K562 (cell line): ENCODE measurements around the gene IQGAP3. TPM values are rescaled to one million over a fixed set of nuclear protein-coding genes. Genes with fewer than 3 reads are reported as not detected.

Source experiments
- ATAC-seq: fragments of 200-7000 bp; cut with Tn5 transposase; 3 replicates; pipeline ENCODE4 v1.9.1; 2020; ENCODE audit warnings: moderate library complexity
- BruUV-seq: library from RNA; stranded (reverse); fragments of 400-500 nt; replicated peaks from 2 replicates; lab custom pipeline; 2021; lab: Mats Ljungman, UMichigan
- CTCF ChIA-PET: fragments of 300-600 bp; formaldehyde crosslinking; extraction: SDS; loops from one replicate; lab custom pipeline; 2021; ENCODE audit warnings: low intra/inter-chr PET ratio; lab: Yijun Ruan, JAX
- POLR2A ChIA-PET: fragments of 300-600, 350-650 bp; sonication (Branson Sonifier 250); formaldehyde crosslinking; extraction: SDS; loops from one replicate; lab custom pipeline; 2021; ENCODE audit warnings: antibody characterized with exemption, inconsistent platforms; lab: Yijun Ruan, JAX
- DNase-seq, 4 experiments: peaks; one replicate each; pipeline versions ENCODE4 v3.0.0 to v3.0.0-alpha.2; 2011 to 2018; ENCODE audit warnings: low spot score in 3 of 4, mixed read lengths in 3 of 4; ENCODE audit errors: extremely low read depth in 1 of 4
- FAIRE-seq: peaks from 2 replicates; lab custom pipeline; 2011; peaks lifted over from hg19 to GRCh38; lab: Jason Lieb, UNC
- H2AFZ ChIP-seq: 2 replicates; pipeline ENCODE4 v1.6.0; 2011; ENCODE audit warnings: low read depth, low read length, control low read depth, inconsistent platforms
- H3K27ac ChIP-seq: fragments of 200-600 bp; 3 replicates; pipeline ENCODE4 v1.8.0; 2011; ENCODE audit warnings: low read depth, mild to moderate bottlenecking, control low read depth, inconsistent platforms, low read length, moderate library complexity, mixed read lengths; ENCODE audit errors: extremely low read depth
- H3K27me3 ChIP-seq, 2 experiments: fragments of 300-600 bp in 1 of 2; 2 replicates in 1 of 2; 3 replicates in 1 of 2; pipeline versions ENCODE4 v1.6.0 to v1.8.0; 2011; ENCODE audit warnings: inconsistent platforms in 2 of 2, low read length in 2 of 2, mild to moderate bottlenecking in 1 of 2, mixed read lengths in 1 of 2, moderate library complexity in 1 of 2; ENCODE audit not compliant: control insufficient read depth in 2 of 2, insufficient read depth in 2 of 2
- H3K36me3 ChIP-seq: fragments of 300-600 bp; 3 replicates; pipeline ENCODE4 v1.8.0; 2011; ENCODE audit warnings: mild to moderate bottlenecking, low read length, inconsistent platforms; ENCODE audit not compliant: control insufficient read depth, insufficient read depth
- H3K4me1 ChIP-seq, 2 experiments: fragments of 200-600 bp in 1 of 2; replicated peaks in 1 of 2; 2 replicates in 1 of 2; 3 replicates in 1 of 2; pipeline versions ENCODE4 v1.5.1 to v1.8.0; 2011; ENCODE audit warnings: inconsistent platforms in 2 of 2, low read length in 2 of 2, mild to moderate bottlenecking in 1 of 2, mixed read lengths in 1 of 2, moderate library complexity in 1 of 2; ENCODE audit not compliant: control insufficient read depth in 2 of 2, insufficient read depth in 2 of 2
- H3K4me2 ChIP-seq: 2 replicates; pipeline ENCODE4 v1.6.1; 2011; ENCODE audit warnings: low read length, control low read depth, inconsistent platforms, mixed read lengths; ENCODE audit not compliant: insufficient read depth
- H3K4me3 ChIP-seq: fragments of 200-600 bp; sonication (generic), shearing (Covaris generic); 2 replicates; pipeline ENCODE4 v1.5.1; 2016; ENCODE audit warnings: control low read depth, inconsistent platforms
- H3K79me2 ChIP-seq: fragments of 200-600 bp; 3 replicates; pipeline ENCODE4 v1.8.0; 2011; ENCODE audit warnings: low read length, inconsistent platforms; ENCODE audit not compliant: control insufficient read depth, insufficient read depth
- H3K9ac ChIP-seq, 2 experiments: 2 replicates each; pipeline versions ENCODE4 v1.6.0 to v1.6.1; 2011; ENCODE audit warnings: low read depth in 2 of 2, low read length in 2 of 2, control low read depth in 1 of 2, inconsistent platforms in 1 of 2, mild to moderate bottlenecking in 1 of 2, mixed read lengths in 1 of 2; ENCODE audit not compliant: insufficient read depth in 1 of 2
- H3K9me1 ChIP-seq: one replicate; pipeline ENCODE4 v1.6.0; 2011; ENCODE audit warnings: inconsistent platforms, mild to moderate bottlenecking, low read length, moderate library complexity; ENCODE audit not compliant: control insufficient read depth, insufficient read depth
- H3K9me3 ChIP-seq: replicated peaks from 2 replicates; pipeline ENCODE4 v1.5.1; 2011; ENCODE audit warnings: low read depth, low read length, inconsistent platforms; ENCODE audit not compliant: control insufficient read depth, insufficient read depth
- H4K20me1 ChIP-seq: replicated peaks from 2 replicates; pipeline ENCODE4 v1.6.1; 2011; ENCODE audit warnings: low read length, inconsistent platforms, mixed read lengths; ENCODE audit not compliant: control insufficient read depth, insufficient read depth
- ATF1 ChIP-seq, 2 experiments: fragments of 450-650 bp in 1 of 2; IDR thresholded peaks; 2 replicates each; pipeline ENCODE4 v1.6.1; 2016; ENCODE audit warnings: missing compliant biosample characterization in 1 of 2, missing genetic modification characterization in 1 of 2
- CBX1 ChIP-seq: sonication (generic); IDR thresholded peaks from 2 replicates; pipeline ENCODE4 v1.6.1; 2016; ENCODE audit warnings: antibody characterized with exemption, low read depth, mild to moderate bottlenecking
- EWSR1 ChIP-seq: fragments of 450-650 bp; IDR thresholded peaks from 2 replicates; pipeline ENCODE4 v1.6.1; 2018; ENCODE audit warnings: borderline replicate concordance, mild to moderate bottlenecking, low read depth, moderate library complexity; ENCODE audit not compliant: partially characterized antibody
- MEF2D ChIP-seq: conservative IDR thresholded peaks from 2 replicates; pipeline ENCODE4 v1.6.1; 2016; ENCODE audit warnings: low read depth, missing genetic modification characterization, missing compliant biosample characterization
- PRDM10 ChIP-seq: fragments of 450-650 bp; IDR thresholded peaks from 2 replicates; pipeline ENCODE4 v1.6.1; 2018; ENCODE audit not compliant: partially characterized antibody
- RCOR1 ChIP-seq, 2 experiments: IDR thresholded peaks; 2 replicates each; pipeline ENCODE4 v1.6.1; 2012; ENCODE audit warnings: low read depth in 2 of 2, low read length in 2 of 2, borderline replicate concordance in 1 of 2, improper control_type of control experiment in 1 of 2
- TEAD2 ChIP-seq: fragments of 450-650 bp; IDR thresholded peaks from 2 replicates; pipeline ENCODE4 v1.6.1; 2016; ENCODE audit warnings: missing genetic modification characterization, control low read depth, missing compliant biosample characterization
- ZNF23 ChIP-seq: fragments of 250-450 bp; sonication (Bioruptor Pico); IDR thresholded peaks from 2 replicates; pipeline ENCODE4 v1.4.0; 2020; ENCODE audit warnings: mild to moderate bottlenecking
- ZNF584 ChIP-seq: fragments of 200-800 bp; sonication (Bioruptor generic); IDR thresholded peaks from 2 replicates; pipeline ENCODE4 v1.6.1; 2016; ENCODE audit warnings: low read depth, mild to moderate bottlenecking, missing genetic modification characterization, missing compliant biosample characterization
- ZNF785 ChIP-seq: fragments of 250-450 bp; sonication (Bioruptor Pico); IDR thresholded peaks from 2 replicates; pipeline ENCODE4 v1.4.0; 2020; ENCODE audit warnings: mild to moderate bottlenecking
- WGBS: fragments of 100-300 bp; shearing (Covaris generic); methylation state at CpG from one replicate; pipeline ENCODE4 v1.1.6; 2016; ENCODE audit warnings: low coverage, mixed read lengths; ENCODE audit not compliant: insufficient coverage; ENCODE audit errors: missing lambda C conversion rate; 5-methylcytosine and 5-hydroxymethylcytosine counted together
- in situ Hi-C: fragments of 300-500 bp; cut with MboI; formaldehyde crosslinking; loops from 4 replicates; pipeline ENCODE4 v1.15.0; 2018; ENCODE audit warnings: inconsistent platforms, mixed read lengths
- intact Hi-C: fragments of 100-400 bp; cut with micrococcal nuclease; formaldehyde crosslinking; loops from 2 replicates; pipeline ENCODE4 v1.14.2; 2022
- polyA plus RNA-seq, 8 experiments: library from polyadenylated mRNA; depleted of rRNA in 4 of 8; stranded (reverse) in 5 of 8; unstranded in 3 of 8; fragments of >200 nt; fragmentation: Nextera tagmentation in 2 of 8; fragmentation: Illumina TruSeq in 1 of 8; extraction: Ambion mirVana in 2 of 8; extraction: Trizol in 1 of 8; gene quantifications; 2 replicates each; pipeline versions ENCODE4 v1.2.1 to v1.2.3, GENCODE V29; 2011 to 2014; ENCODE audit warnings: inconsistent platforms in 1 of 8, missing spikeins in 1 of 8
- total RNA-seq, 7 experiments: library from RNA; depleted of rRNA in 6 of 7; stranded (reverse); fragments of >200 nt in 6 of 7; fragmentation: Illumina TruSeq in 2 of 7; extraction: Trizol in 2 of 7; gene quantifications; 2 replicates each; pipeline versions ENCODE4 v1.2.1 to v1.2.3, GENCODE V29; 2011 to 2021; ENCODE audit warnings: low replicate concordance in 1 of 7
- TF ChIP-seq, protein P1 (sequence below): IDR thresholded peaks from 3 replicates; pipeline ENCODE4 v1.6.1; 2011; ENCODE audit warnings: borderline replicate concordance, mild to moderate bottlenecking, moderate library complexity; ENCODE audit not compliant: insufficient read length; ENCODE audit errors: extremely low read depth
- TF ChIP-seq, protein P2 (sequence below): fragments of 450-650 bp; IDR thresholded peaks from 2 replicates; pipeline ENCODE4 v1.6.1; 2017; ENCODE audit warnings: mild to moderate bottlenecking, moderate library complexity

Gene IQGAP3
- total and polyA plus RNA-seq, 9 of the 15 experiments (the other 6 are each of a cell fraction or from before 2014, with no cell fraction given): 1.4 to 16.6 (median 11.9) TPM

DNA sequence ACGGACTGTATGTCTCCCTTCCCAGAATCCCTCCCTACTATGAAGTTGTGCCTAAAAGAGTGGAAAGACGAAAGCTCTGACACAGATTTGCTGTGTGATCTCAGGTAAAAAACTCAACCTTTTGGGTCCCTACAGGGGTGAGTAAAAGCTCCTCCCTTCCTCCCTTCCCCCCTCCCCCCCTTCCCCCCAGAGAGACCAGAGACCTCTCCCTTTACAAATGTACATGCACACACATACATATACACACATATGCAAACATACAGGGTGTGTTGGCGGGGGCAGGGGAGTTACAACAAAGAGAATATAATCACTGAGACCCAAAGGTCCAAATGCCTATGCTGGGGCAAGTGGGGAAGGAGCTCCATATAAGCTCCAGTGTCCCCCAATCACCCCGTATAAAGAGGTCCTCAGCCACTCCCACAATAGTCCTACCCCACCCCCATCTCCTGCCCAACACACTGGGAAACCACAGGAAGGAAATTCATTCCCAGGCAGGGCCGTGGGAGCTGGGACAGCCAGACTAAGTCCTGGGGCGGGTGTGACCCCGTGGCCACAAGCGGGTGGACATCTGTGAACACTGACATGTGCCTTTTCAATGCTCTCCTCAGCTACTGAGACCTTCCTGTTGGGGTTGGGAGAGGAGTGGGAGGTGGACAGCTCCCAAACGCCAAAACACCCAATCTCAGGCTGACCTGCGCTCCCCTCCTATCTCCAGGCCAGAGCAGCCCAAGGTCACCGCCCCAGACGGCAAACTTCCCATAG is 73.8 kb downstream of the IQGAP3 start:
- Histone ChIP-seq H3K27me3 (no peaks in the 10 kb centered on the region; a peak in 1 of 5 replicates), H3K4me3 (peak overlapping the region; percentile 71), H3K27ac (peak overlapping the region; percentile 39; the same call in 2 of the 3 replicates), H3K9ac (peak overlapping the region; percentile 52 to 96), H3K36me3 (peaks cover 10% of the 10 kb centered on the region; the same call in 2 of the 3 replicates), H3K4me1 (peaks cover 74 to 76% of the 10 kb centered on the region in 2 experiments), H3K79me2 (peaks cover 69% of the 10 kb centered on the region), H3K9me3 (no peaks in the 10 kb centered on the region), H4K20me1 (peaks cover 38% of the 10 kb centered on the region), H2AFZ (no peak overlapping the region), H3K4me2 (peak overlapping the region; percentile 74), H3K9me1 (peaks cover 12% of the 10 kb centered on the region)
- ChIA-PET POLR2A (interaction anchor here (0.6 to 6.6 kb wide), 11 partner anchors 9 to 237 kb away, joined by 3 to 62 read pairs (median 3); no protein-coding TSS in a partner anchor), CTCF (no interaction called here)
- ATAC-seq (peak; percentile 1; the same call in 2 of the 3 replicates), DNase-seq (peak in 2 of 4 experiments; percentile 41 to 62), FAIRE-seq (peak; percentile 78)
- WGBS: 16% methylated on average over 12 of the region's 12 CpGs
- intact Hi-C loops (no loop called here), in situ Hi-C loops (no loop called here)
- no TSS peak for BruUV-seq
- TF ChIP-seq PRDM10 (peak; percentile 58), ATF1 (CRISPR knock-in tag; IDR thresholded peaks at IDR 0.05) (no peak), ATF1 (tag; IDR thresholded peaks at IDR 0.05) (no peak), RCOR1 (IDR thresholded peaks at IDR 0.05; ENCODE audit: borderline replicate concordance in 1 of 2, low read depth in 2 of 2, low read length in 2 of 2) (peak in 1 of 2 experiments; percentile 36; a peak in 1 of 4 replicates), EWSR1 (no peak), TEAD2 (tag) (no peak), ZNF23 (CRISPR knock-in tag) (no peak), MEF2D (tag) (no peak), ZNF584 (no peak), CBX1 (no peak), ZNF785 (CRISPR knock-in tag) (no peak)
- TF ChIP-seq, protein P1, sequence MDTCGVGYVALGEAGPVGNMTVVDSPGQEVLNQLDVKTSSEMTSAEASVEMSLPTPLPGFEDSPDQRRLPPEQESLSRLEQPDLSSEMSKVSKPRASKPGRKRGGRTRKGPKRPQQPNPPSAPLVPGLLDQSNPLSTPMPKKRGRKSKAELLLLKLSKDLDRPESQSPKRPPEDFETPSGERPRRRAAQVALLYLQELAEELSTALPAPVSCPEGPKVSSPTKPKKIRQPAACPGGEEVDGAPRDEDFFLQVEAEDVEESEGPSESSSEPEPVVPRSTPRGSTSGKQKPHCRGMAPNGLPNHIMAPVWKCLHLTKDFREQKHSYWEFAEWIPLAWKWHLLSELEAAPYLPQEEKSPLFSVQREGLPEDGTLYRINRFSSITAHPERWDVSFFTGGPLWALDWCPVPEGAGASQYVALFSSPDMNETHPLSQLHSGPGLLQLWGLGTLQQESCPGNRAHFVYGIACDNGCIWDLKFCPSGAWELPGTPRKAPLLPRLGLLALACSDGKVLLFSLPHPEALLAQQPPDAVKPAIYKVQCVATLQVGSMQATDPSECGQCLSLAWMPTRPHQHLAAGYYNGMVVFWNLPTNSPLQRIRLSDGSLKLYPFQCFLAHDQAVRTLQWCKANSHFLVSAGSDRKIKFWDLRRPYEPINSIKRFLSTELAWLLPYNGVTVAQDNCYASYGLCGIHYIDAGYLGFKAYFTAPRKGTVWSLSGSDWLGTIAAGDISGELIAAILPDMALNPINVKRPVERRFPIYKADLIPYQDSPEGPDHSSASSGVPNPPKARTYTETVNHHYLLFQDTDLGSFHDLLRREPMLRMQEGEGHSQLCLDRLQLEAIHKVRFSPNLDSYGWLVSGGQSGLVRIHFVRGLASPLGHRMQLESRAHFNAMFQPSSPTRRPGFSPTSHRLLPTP: no peak
- TF ChIP-seq, protein P2, sequence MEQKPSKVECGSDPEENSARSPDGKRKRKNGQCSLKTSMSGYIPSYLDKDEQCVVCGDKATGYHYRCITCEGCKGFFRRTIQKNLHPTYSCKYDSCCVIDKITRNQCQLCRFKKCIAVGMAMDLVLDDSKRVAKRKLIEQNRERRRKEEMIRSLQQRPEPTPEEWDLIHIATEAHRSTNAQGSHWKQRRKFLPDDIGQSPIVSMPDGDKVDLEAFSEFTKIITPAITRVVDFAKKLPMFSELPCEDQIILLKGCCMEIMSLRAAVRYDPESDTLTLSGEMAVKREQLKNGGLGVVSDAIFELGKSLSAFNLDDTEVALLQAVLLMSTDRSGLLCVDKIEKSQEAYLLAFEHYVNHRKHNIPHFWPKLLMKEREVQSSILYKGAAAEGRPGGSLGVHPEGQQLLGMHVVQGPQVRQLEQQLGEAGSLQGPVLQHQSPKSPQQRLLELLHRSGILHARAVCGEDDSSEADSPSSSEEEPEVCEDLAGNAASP: no peak
